B cell (primary cell): Measurements from ENCODE around the gene ETDC. TPM values are rescaled to one million over a fixed set of nuclear protein-coding genes. Genes with fewer than 3 reads are reported as not detected.

ENCODE experiments used
- ATAC-seq: fragments of 200-7000 bp; cut with Tn5 transposase; one replicate; pipeline ENCODE4 v1.10.0; 2021; ENCODE audit warnings: low read depth, mild to moderate bottlenecking, moderate number of reproducible peaks, moderate library complexity
- CTCF ChIA-PET: fragments of 350-600 bp; sonication (Branson Sonifier 250); formaldehyde crosslinking; loops from one replicate; lab custom pipeline; 2021; ENCODE audit warnings: antibody characterized with exemption, inconsistent platforms; lab: Charles Lee
- POLR2A ChIA-PET: fragments of 350-600 bp; sonication (Branson Sonifier 250); formaldehyde crosslinking; loops from one replicate; lab custom pipeline; 2021; ENCODE audit warnings: antibody characterized with exemption; lab: Charles Lee
- DNase-seq: peaks from one replicate; pipeline ENCODE4 v3.0.0; 2013
- H2AFZ ChIP-seq: 2 replicates; pipeline ENCODE4 v1.6.1; 2012; ENCODE audit warnings: mild to moderate bottlenecking, low read depth, low read length; ENCODE audit not compliant: insufficient read depth, poor library complexity, severe bottlenecking
- H3K27ac ChIP-seq, 2 donors: 1 replicate in 1 of 2; 2 replicates in 1 of 2; pipeline ENCODE4 v1.5.1; 2012 to 2013; ENCODE audit warnings: low read length in 2 of 2, mild to moderate bottlenecking in 2 of 2, moderate library complexity in 1 of 2
- H3K27me3 ChIP-seq, 4 experiments: fragments of 200-600 bp in 1 of 4; sonication (generic) in 1 of 4; replicated peaks in 1 of 4; 1 replicate in 2 of 4; 2 replicates in 2 of 4; pipeline versions ENCODE4 v1.6.1 to v1.7.0; 2013 to 2016; ENCODE audit warnings: low read length in 3 of 4, mild to moderate bottlenecking in 2 of 4, mixed read lengths in 1 of 4, moderate library complexity in 1 of 4; ENCODE audit not compliant: insufficient read depth in 4 of 4, control insufficient read depth in 3 of 4; ENCODE audit errors: control extremely low read depth in 1 of 4
- H3K36me3 ChIP-seq, 2 experiments: replicated peaks in 1 of 2; 1 replicate in 1 of 2; 2 replicates in 1 of 2; pipeline versions ENCODE4 v1.6.1 to v1.7.1; 2013; ENCODE audit warnings: low read length in 1 of 2; ENCODE audit not compliant: insufficient read depth in 2 of 2, control insufficient read depth in 1 of 2; ENCODE audit errors: control extremely low read depth in 1 of 2, extremely low read depth in 1 of 2
- H3K4me1 ChIP-seq, 2 donors: fragments of 200-600 bp in 1 of 2; sonication (generic) in 1 of 2; 1 replicate in 1 of 2; 2 replicates in 1 of 2; pipeline versions ENCODE4 v1.5.1 to v1.6.1; 2013 to 2017; ENCODE audit warnings: low read length in 2 of 2; ENCODE audit not compliant: control insufficient read depth in 2 of 2, insufficient read depth in 2 of 2
- H3K4me2 ChIP-seq: replicated peaks from 2 replicates; pipeline ENCODE3; 2012; ENCODE audit warnings: mild to moderate bottlenecking, low read depth, low read length; ENCODE audit not compliant: poor library complexity, severe bottlenecking
- H3K4me3 ChIP-seq, 5 experiments: fragments of 200-600 bp in 1 of 5; sonication (generic) in 1 of 5; 1 replicate in 3 of 5; 2 replicates in 2 of 5; pipeline versions ENCODE4 v1.5.1 to v1.7.0; 2011 to 2016; ENCODE audit warnings: low read length in 4 of 5, mild to moderate bottlenecking in 4 of 5, low read depth in 2 of 5, control low read depth in 1 of 5, moderate library complexity in 1 of 5; ENCODE audit not compliant: insufficient read depth in 1 of 5; ENCODE audit errors: control extremely low read depth in 1 of 5, extremely low read depth in 1 of 5
- H3K79me2 ChIP-seq: fragments of 200-600 bp; sonication (generic); one replicate; pipeline ENCODE4 v1.6.0; 2016; ENCODE audit warnings: low read length; ENCODE audit not compliant: control insufficient read depth, insufficient read depth
- H3K9ac ChIP-seq: fragments of 200-600 bp; sonication (generic); 2 replicates; pipeline ENCODE4 v1.6.1; 2017; ENCODE audit warnings: mild to moderate bottlenecking, low read length, moderate library complexity
- H3K9me3 ChIP-seq, 3 donors: one replicate each; pipeline versions ENCODE4 v1.6.1 to v1.7.1; 2013; ENCODE audit warnings: low read length in 2 of 3; ENCODE audit not compliant: control insufficient read depth in 2 of 3, insufficient read depth in 1 of 3; ENCODE audit errors: control extremely low read depth in 1 of 3
- H4K20me1 ChIP-seq: 2 replicates; pipeline ENCODE4 v1.6.0; 2012; ENCODE audit warnings: mild to moderate bottlenecking, low read length; ENCODE audit not compliant: insufficient read depth, control insufficient read depth, poor library complexity, severe bottlenecking
- H3K27ac Mint-ChIP-seq: one replicate; pipeline ENCODE4 v1.8.0; 2021; ENCODE audit warnings: mixed read lengths
- H3K27me3 Mint-ChIP-seq: one replicate; pipeline ENCODE4 v1.8.0; 2021; ENCODE audit warnings: mixed read lengths
- H3K4me1 Mint-ChIP-seq: one replicate; pipeline ENCODE4 v1.8.0; 2021; ENCODE audit warnings: mixed read lengths
- H3K4me3 Mint-ChIP-seq: one replicate; pipeline ENCODE4 v1.8.0; 2021; ENCODE audit warnings: mixed read lengths
- H3K9me3 Mint-ChIP-seq: one replicate; pipeline ENCODE4 v1.8.0; 2022; ENCODE audit warnings: mixed read lengths; ENCODE audit not compliant: insufficient read depth
- CTCF ChIP-seq: fragments of 200-600 bp; IDR thresholded peaks from one replicate; pipeline ENCODE4 v1.8.0; 2022; ENCODE audit warnings: antibody characterized with exemption, mild to moderate bottlenecking
- EZH2 ChIP-seq: IDR thresholded peaks from 2 replicates; pipeline ENCODE4 v1.6.1; 2012; ENCODE audit warnings: borderline replicate concordance, low read depth, mild to moderate bottlenecking, moderate library complexity, low read length; ENCODE audit not compliant: insufficient read depth, poor library complexity, severe bottlenecking
- WGBS: methylation state at CpG from one replicate; pipeline ENCODE4 v1.1.5; 2013; ENCODE audit warnings: missing lambda C conversion rate; ENCODE audit not compliant: insufficient coverage; 5-methylcytosine and 5-hydroxymethylcytosine counted together
- intact Hi-C: fragments of 100-400 bp; cut with micrococcal nuclease; formaldehyde crosslinking; loops from one replicate; pipeline ENCODE4 v1.10.0; 2022
- polyA plus RNA-seq: library from polyadenylated mRNA; depleted of rRNA; stranded (reverse); fragments of >200 nt; gene quantifications from 2 replicates; pipeline ENCODE4 v1.2.3, GENCODE V29; 2012
- total RNA-seq, 2 donors: library from RNA; stranded (reverse); fragments of 120-200 nt in 1 of 2; gene quantifications; 1 replicate in 1 of 2; 2 replicates in 1 of 2; pipeline versions ENCODE4 v1.2.3 to v1.2.4, GENCODE V29; 2013 to 2022

The ETDC gene
- total and polyA plus RNA-seq, 2 donors (not counting 1 experiment from before 2014, with no cell fraction given), result not detected

GRCh38 chrX:135346975-135347374, 37.7 kb downstream of the ETDC start:
- Histone ChIP-seq H3K27me3 (no peaks in the 10 kb centered on the region), H4K20me1 (peaks cover under 1% of the 10 kb centered on the region), H3K4me1 (peaks cover 8 to 20% of the 10 kb centered on the region in 2 donors), H3K9me3 (no peaks in the 10 kb centered on the region), H3K4me3 (no peak overlapping the region), H3K79me2 (peaks cover 19% of the 10 kb centered on the region), H3K9ac (no peak overlapping the region), H2AFZ (no peak overlapping the region), H3K27ac (no peak overlapping the region), H3K4me2 (no peak overlapping the region), H3K36me3 (peaks cover 0 to 18% of the 10 kb centered on the region in 2 experiments)
- ChIA-PET POLR2A (no interaction called here), CTCF (no interaction called here)
- intact Hi-C loops, result no loop called here
- no peak for TF ChIP-seq CTCF
- no peak for TF ChIP-seq EZH2
- H3K4me1 Mint-ChIP-seq, result peaks cover 25% of the 10 kb centered on the region
- no CpG with 5 or more reads among the region's 6 CpGs for WGBS
- no peak overlapping the region for H3K4me3 Mint-ChIP-seq
- ATAC-seq (no peak), DNase-seq (no peak)
- no peaks in the 10 kb centered on the region for H3K27me3 Mint-ChIP-seq
- H3K9me3 Mint-ChIP-seq, result no peaks in the 10 kb centered on the region
- H3K27ac Mint-ChIP-seq, result peak overlapping the region; percentile 37

- H3K4me3 Mint-ChIP-seq, result no peak overlapping the region
- ChIA-PET CTCF (no interaction called here), POLR2A (no interaction called here)
- no peaks in the 10 kb centered on the region for H3K27me3 Mint-ChIP-seq
- H3K9ac ChIP-seq, result no peak overlapping the region
- peaks cover 0 to 18% of the 10 kb centered on the region in 2 experiments for H3K36me3 ChIP-seq
- H3K4me1 Mint-ChIP-seq, result peaks cover 20% of the 10 kb centered on the region
- peak overlapping the region; percentile 37 for H3K27ac Mint-ChIP-seq
- no peak for ATAC-seq
- intact Hi-C loops, result no loop called here
- no peak overlapping the region for H2AFZ ChIP-seq
- DNase-seq, result no peak
- no peak for TF ChIP-seq CTCF
- no peak for TF ChIP-seq EZH2
- H3K4me1 ChIP-seq, result peaks cover 3 to 15% of the 10 kb centered on the region in 2 donors
- no peaks in the 10 kb centered on the region for H3K27me3 ChIP-seq
- H3K9me3 ChIP-seq, result no peaks in the 10 kb centered on the region
- H4K20me1 ChIP-seq, result no peaks in the 10 kb centered on the region
- peaks cover 14% of the 10 kb centered on the region for H3K79me2 ChIP-seq
- no peak overlapping the region for H3K27ac ChIP-seq
- H3K4me3 ChIP-seq, result no peak overlapping the region
- H3K9me3 Mint-ChIP-seq, result no peaks in the 10 kb centered on the region
- H3K4me2 ChIP-seq, result no peak overlapping the region
These were observed 38.2 kb downstream of the ETDC start for GRCh38 chrX:135347381-135348016.
